GM12878 (cell line): ENCODE data around the gene NTM. TPM values are rescaled to one million over a fixed set of nuclear protein-coding genes. Genes with fewer than 3 reads are reported as not detected.

Source experiments
- ATAC-seq: fragments of 200-7000 bp; cut with Tn5 transposase; 3 replicates; pipeline ENCODE4 v1.9.1; 2020; ENCODE audit warnings: mild to moderate bottlenecking, moderate library complexity
- BruUV-seq: library from RNA; stranded (reverse); fragments of 400-500 nt; replicated peaks from 2 replicates; lab custom pipeline; 2021; lab: Mats Ljungman, UMichigan
- CTCF ChIA-PET: fragments of 300-600 bp; sonication (Branson Sonifier 250); formaldehyde crosslinking; extraction: SDS; loops from one replicate; lab custom pipeline; 2021; ENCODE audit warnings: inconsistent platforms; lab: Yijun Ruan, JAX
- POLR2A ChIA-PET: fragments of 350-600 bp; formaldehyde crosslinking; extraction: SDS; loops from one replicate; lab custom pipeline; 2021; ENCODE audit warnings: inconsistent platforms; lab: Charles Lee
- RAD21 ChIA-PET: fragments of 300-600 bp; sonication (Branson Sonifier 250); formaldehyde crosslinking; loops from one replicate; lab custom pipeline; 2023; ENCODE audit warnings: antibody characterized with exemption; ENCODE audit not compliant: unreplicated experiment; lab: Charles Lee
- SMC1A ChIA-PET: fragments of 300-600 bp; sonication (Branson Sonifier 250); formaldehyde crosslinking; loops from one replicate; lab custom pipeline; 2023; ENCODE audit not compliant: unreplicated experiment, uncharacterized antibody; lab: Charles Lee
- DNase-seq: peaks from one replicate; pipeline ENCODE4 v3.0.0-alpha.2; 2011; ENCODE audit warnings: low read depth, low spot score
- FAIRE-seq: peaks from 3 replicates; lab custom pipeline; 2011; peaks lifted over from hg19 to GRCh38; lab: Jason Lieb, UNC
- H2AFZ ChIP-seq: 2 replicates; pipeline ENCODE4 v1.6.0; 2011; ENCODE audit warnings: low read depth, low read length, control low read depth; ENCODE audit not compliant: control insufficient read depth
- H3K27ac ChIP-seq: 2 replicates; pipeline ENCODE4 v1.5.1; 2011; ENCODE audit warnings: control low read depth; ENCODE audit not compliant: control insufficient read depth, insufficient read depth
- H3K27me3 ChIP-seq, 2 experiments: replicated peaks in 1 of 2; 2 replicates each; pipeline versions ENCODE4 v1.6.0 to v1.6.1; 2011; ENCODE audit warnings: low read length in 1 of 2; ENCODE audit not compliant: control insufficient read depth in 2 of 2, insufficient read depth in 2 of 2
- H3K36me3 ChIP-seq, 2 experiments: 2 replicates each; pipeline ENCODE4 v1.5.1; 2011; ENCODE audit warnings: low read length in 1 of 2; ENCODE audit not compliant: control insufficient read depth in 2 of 2, insufficient read depth in 2 of 2
- H3K4me1 ChIP-seq: 2 replicates; pipeline ENCODE4 v1.6.1; 2011; ENCODE audit warnings: mild to moderate bottlenecking, low read length, moderate library complexity, mixed read lengths; ENCODE audit not compliant: control insufficient read depth, insufficient read depth
- H3K4me2 ChIP-seq: 2 replicates; pipeline ENCODE4 v1.6.0; 2011; ENCODE audit warnings: control low read depth; ENCODE audit not compliant: control insufficient read depth, insufficient read depth
- H3K4me3 ChIP-seq: fragments of 200-600 bp; sonication (generic); 2 replicates; pipeline ENCODE4 v1.5.1; 2016
- H3K79me2 ChIP-seq: 2 replicates; pipeline ENCODE4 v1.6.0; 2011; ENCODE audit warnings: low read length; ENCODE audit not compliant: control insufficient read depth, insufficient read depth
- H3K9ac ChIP-seq: 2 replicates; pipeline ENCODE4 v1.8.0; 2011; ENCODE audit warnings: low read length, control low read depth, mixed read lengths; ENCODE audit not compliant: control insufficient read depth, insufficient read depth
- H3K9me3 ChIP-seq: replicated peaks from 3 replicates; pipeline ENCODE4 v1.5.1; 2011; ENCODE audit warnings: mild to moderate bottlenecking, low read length; ENCODE audit not compliant: control insufficient read depth, insufficient read depth
- H4K20me1 ChIP-seq: 2 replicates; pipeline ENCODE4 v1.6.0; 2011; ENCODE audit not compliant: control insufficient read depth, insufficient read depth
- ASH2L ChIP-seq: fragments of 300-600, 200-600 bp; sonication (generic); IDR thresholded peaks from 2 replicates; pipeline ENCODE4 v1.6.1; 2017; ENCODE audit warnings: low read depth, mild to moderate bottlenecking, borderline replicate concordance
- ATF7 ChIP-seq: fragments of 450-650 bp; IDR thresholded peaks from 2 replicates; pipeline ENCODE4 v1.6.1; 2016; ENCODE audit warnings: low read depth, mild to moderate bottlenecking
- CBFB ChIP-seq: IDR thresholded peaks from 2 replicates; pipeline ENCODE4 v1.6.1; 2016; ENCODE audit warnings: antibody characterized with exemption, low read depth
- DPF2 ChIP-seq: fragments of 450-650 bp; IDR thresholded peaks from 2 replicates; pipeline ENCODE4 v1.6.1; 2017; ENCODE audit warnings: mild to moderate bottlenecking
- EED ChIP-seq: sonication (generic); IDR thresholded peaks from 2 replicates; pipeline ENCODE4 v1.6.1; 2016; ENCODE audit warnings: antibody characterized with exemption, low read depth
- GABPA ChIP-seq: IDR thresholded peaks from 2 replicates; pipeline ENCODE4 v1.6.1; 2014; ENCODE audit warnings: antibody characterized with exemption, low read depth, mild to moderate bottlenecking, inconsistent platforms
- GATAD2B ChIP-seq: fragments of 450-650 bp; conservative IDR thresholded peaks from 2 replicates; pipeline ENCODE4 v1.6.1; 2017; ENCODE audit warnings: low read depth, mild to moderate bottlenecking, moderate library complexity
- HDAC2 ChIP-seq: fragments of 200-600 bp; sonication (generic); IDR thresholded peaks from 2 replicates; pipeline ENCODE4 v1.6.1; 2017
- IKZF1 ChIP-seq: fragments of 450-650 bp; conservative IDR thresholded peaks from 2 replicates; pipeline ENCODE4 v1.6.1; 2017; ENCODE audit warnings: antibody characterized with exemption, mild to moderate bottlenecking
- JUNB ChIP-seq: IDR thresholded peaks from 2 replicates; pipeline ENCODE4 v1.6.1; 2016; ENCODE audit warnings: antibody characterized with exemption, mild to moderate bottlenecking
- KDM1A ChIP-seq: fragments of 200-600 bp; sonication (generic); IDR thresholded peaks from 2 replicates; pipeline ENCODE4 v1.6.1; 2016; ENCODE audit warnings: borderline replicate concordance
- MEF2A ChIP-seq: IDR thresholded peaks from 2 replicates; pipeline ENCODE4 v1.6.1; 2011; ENCODE audit warnings: low read depth, mild to moderate bottlenecking, low read length, moderate library complexity; ENCODE audit not compliant: insufficient read depth
- MXI1 ChIP-seq: fragments of 150-350 bp; IDR thresholded peaks from 2 replicates; pipeline ENCODE4 v1.6.1; 2011; ENCODE audit warnings: low read depth, mild to moderate bottlenecking, inconsistent platforms, low read length, improper control_type of control experiment
- NBN ChIP-seq: fragments of 450-650 bp; IDR thresholded peaks from 2 replicates; pipeline ENCODE4 v1.6.1; 2016
- POLR2A ChIP-seq: IDR thresholded peaks from 2 replicates; pipeline ENCODE4 v1.6.1; 2011; ENCODE audit warnings: low read depth, mild to moderate bottlenecking, low read length
- RB1 ChIP-seq: fragments of 450-650 bp; formaldehyde crosslinking; IDR thresholded peaks from 2 replicates; pipeline ENCODE4 v1.6.1; 2017; ENCODE audit warnings: mild to moderate bottlenecking, borderline replicate concordance
- STAT3 ChIP-seq: IDR thresholded peaks from 2 replicates; pipeline ENCODE4 v1.6.1; 2011; ENCODE audit warnings: low read depth, low read length, improper control_type of control experiment
- TARDBP ChIP-seq: IDR thresholded peaks from 2 replicates; pipeline ENCODE4 v1.6.1; 2016; ENCODE audit warnings: borderline replicate concordance
- ZNF384 ChIP-seq: IDR thresholded peaks from 2 replicates; pipeline ENCODE4 v1.6.1; 2012; ENCODE audit warnings: low read depth, mild to moderate bottlenecking, low read length, improper control_type of control experiment, borderline replicate concordance
- WGBS: methylation state at CpG from one replicate; pipeline ENCODE4 v1.1.6; 2016; ENCODE audit warnings: low lambda C conversion rate; ENCODE audit not compliant: insufficient replicate concordance, insufficient coverage; ENCODE audit errors: missing lambda C conversion rate; 5-methylcytosine and 5-hydroxymethylcytosine counted together
- in situ Hi-C: fragments of 300-500 bp; cut with MboI; formaldehyde crosslinking; loops from 9 replicates; pipeline ENCODE4 v1.14.3; 2018; ENCODE audit warnings: mixed read lengths
- intact Hi-C: fragments of 100-400 bp; cut with micrococcal nuclease; formaldehyde crosslinking; loops from one replicate; pipeline ENCODE4 v1.14.2; 2022; ENCODE audit not compliant: unreplicated experiment
- polyA plus RNA-seq, 11 experiments: library from polyadenylated mRNA; depleted of rRNA in 4 of 11; unstranded in 6 of 11; stranded (reverse) in 5 of 11; fragments of >200 nt; fragmentation: Nextera tagmentation in 4 of 11; fragmentation: Illumina TruSeq in 1 of 11; extraction: Ambion mirVana in 4 of 11; extraction: Trizol in 1 of 11; gene quantifications; 1 replicate in 1 of 11; 2 replicates in 10 of 11; pipeline versions ENCODE4 v1.2.1 to v1.2.3, GENCODE V29; 2011 to 2016; ENCODE audit warnings: inconsistent platforms in 2 of 11, missing spikeins in 2 of 11, low read depth in 1 of 11
- total RNA-seq, 4 experiments: library from RNA; depleted of rRNA in 3 of 4; stranded (reverse); fragments of >200 nt in 3 of 4; fragmentation: Illumina TruSeq in 1 of 4; extraction: Trizol in 1 of 4; gene quantifications; 2 replicates each; pipeline versions ENCODE4 v1.2.1 to v1.2.3, GENCODE V29; 2013 to 2021
- TF ChIP-seq, protein P1 (sequence below): IDR thresholded peaks from 2 replicates; pipeline ENCODE4 v1.6.1; 2011; ENCODE audit warnings: borderline replicate concordance, low read depth, mild to moderate bottlenecking, moderate library complexity, low read length; ENCODE audit not compliant: insufficient read depth, poor library complexity, severe bottlenecking
- TF ChIP-seq, protein P2 (sequence below): IDR thresholded peaks from 2 replicates; pipeline ENCODE4 v1.6.1; 2011; ENCODE audit warnings: low read depth, low read length, improper control_type of control experiment, borderline replicate concordance
- TF ChIP-seq, protein P3 (sequence below): fragments of 150-350 bp; IDR thresholded peaks from 2 replicates; pipeline ENCODE4 v1.6.1; 2014; ENCODE audit warnings: mild to moderate bottlenecking, low read depth, low read length
- TF ChIP-seq, protein P4 (sequence below): IDR thresholded peaks from 2 replicates; pipeline ENCODE4 v1.6.1; 2012; ENCODE audit warnings: low read depth, low read length, improper control_type of control experiment

Gene NTM
- total and polyA plus RNA-seq, 10 of the 15 experiments (the other 5 are each of a cell fraction or from before 2014, with no cell fraction given): not detected

DNA sequence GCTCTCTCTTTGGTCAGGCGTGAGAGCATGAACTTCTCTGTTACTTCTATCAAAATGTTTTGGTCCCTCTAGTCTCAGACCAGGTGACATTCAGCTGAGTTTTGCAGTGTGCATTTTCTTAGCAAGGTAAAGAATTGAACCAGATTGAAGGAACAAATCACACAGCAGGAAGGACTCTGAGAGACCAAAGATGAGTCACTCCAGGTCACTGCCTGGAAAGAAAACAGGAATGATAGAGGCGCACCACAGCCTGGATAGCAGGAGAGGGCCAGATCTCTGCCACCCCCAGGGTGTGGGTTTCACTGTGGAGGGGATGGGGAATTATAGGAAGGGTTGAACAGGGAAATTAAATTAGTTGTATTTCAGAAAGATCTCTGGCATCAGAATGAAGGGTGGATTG lies 788.3 kb downstream of the NTM start (continued):
- TF ChIP-seq GATAD2B (no peak), EED (no peak), CBFB (no peak), TARDBP (no peak), ASH2L (no peak), JUNB (no peak), ATF7 (no peak), RB1 (no peak)
- TF ChIP-seq, protein P1, sequence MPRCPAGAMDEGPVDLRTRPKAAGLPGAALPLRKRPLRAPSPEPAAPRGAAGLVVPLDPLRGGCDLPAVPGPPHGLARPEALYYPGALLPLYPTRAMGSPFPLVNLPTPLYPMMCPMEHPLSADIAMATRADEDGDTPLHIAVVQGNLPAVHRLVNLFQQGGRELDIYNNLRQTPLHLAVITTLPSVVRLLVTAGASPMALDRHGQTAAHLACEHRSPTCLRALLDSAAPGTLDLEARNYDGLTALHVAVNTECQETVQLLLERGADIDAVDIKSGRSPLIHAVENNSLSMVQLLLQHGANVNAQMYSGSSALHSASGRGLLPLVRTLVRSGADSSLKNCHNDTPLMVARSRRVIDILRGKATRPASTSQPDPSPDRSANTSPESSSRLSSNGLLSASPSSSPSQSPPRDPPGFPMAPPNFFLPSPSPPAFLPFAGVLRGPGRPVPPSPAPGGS: no peak

DNA sequence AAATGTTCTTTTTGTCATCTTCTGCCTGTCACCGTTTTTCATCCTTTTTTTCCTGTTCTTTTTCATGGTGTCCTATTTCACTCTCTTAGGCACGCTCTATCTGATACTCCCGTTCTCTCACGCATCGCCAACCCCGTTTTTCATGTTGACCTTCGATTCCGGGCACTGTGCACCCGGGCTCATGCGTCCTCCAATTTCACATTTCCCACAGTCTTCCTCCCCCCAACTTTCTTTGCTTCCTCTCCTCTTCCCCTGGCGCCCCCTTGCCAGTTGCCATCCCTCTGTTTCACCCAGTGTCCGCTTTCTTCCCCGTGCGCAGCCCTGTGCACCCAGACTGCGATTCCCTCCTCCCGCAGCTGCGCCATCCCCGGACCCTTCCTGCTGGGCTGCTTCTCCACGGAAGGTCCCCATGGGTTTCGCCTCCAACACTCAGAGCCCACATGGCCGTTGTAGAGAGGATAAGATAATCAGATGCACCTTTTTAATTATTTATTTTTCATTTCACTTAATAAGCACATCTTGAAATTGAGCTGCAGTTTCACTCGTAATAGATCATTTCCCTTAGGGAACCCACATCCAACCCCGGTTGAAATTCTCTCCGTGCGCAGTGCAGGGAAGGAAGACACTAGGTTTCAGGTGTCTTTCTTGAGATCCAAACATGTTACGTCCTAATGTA lies 791.1 kb downstream of the NTM start:
- H4K20me1 ChIP-seq: no peaks in the 10 kb centered on the region
- no peak for ATAC-seq
- ChIA-PET POLR2A (no interaction called here), CTCF (no interaction called here), RAD21 (interaction anchor here (0.7 to 1.2 kb wide), 2 partner anchors 95 to 293 kb away, joined by 3 read pairs; no protein-coding TSS in a partner anchor), SMC1A (no interaction called here)
- no peak for DNase-seq
- in situ Hi-C loops (no loop called here), intact Hi-C loops (no loop called here)
- H3K9ac ChIP-seq: no peak overlapping the region
- H3K4me3 ChIP-seq: no peak overlapping the region
- H3K79me2 ChIP-seq: no peaks in the 10 kb centered on the region
- no peaks in the 10 kb centered on the region for H3K9me3 ChIP-seq
- H3K4me1 ChIP-seq: no peaks in the 10 kb centered on the region
- H3K27ac ChIP-seq: no peak overlapping the region
- H3K27me3 ChIP-seq: no peaks in the 10 kb centered on the region
- WGBS: 61% methylated on average over 26 of the region's 26 CpGs
- no peak overlapping the region for H2AFZ ChIP-seq
- H3K4me2 ChIP-seq: no peak overlapping the region
- FAIRE-seq: no peak
- no peaks in the 10 kb centered on the region for H3K36me3 ChIP-seq
- no TSS peak for BruUV-seq
- TF ChIP-seq MEF2A: no peak
- no peak for TF ChIP-seq DPF2
- TF ChIP-seq, protein P2, sequence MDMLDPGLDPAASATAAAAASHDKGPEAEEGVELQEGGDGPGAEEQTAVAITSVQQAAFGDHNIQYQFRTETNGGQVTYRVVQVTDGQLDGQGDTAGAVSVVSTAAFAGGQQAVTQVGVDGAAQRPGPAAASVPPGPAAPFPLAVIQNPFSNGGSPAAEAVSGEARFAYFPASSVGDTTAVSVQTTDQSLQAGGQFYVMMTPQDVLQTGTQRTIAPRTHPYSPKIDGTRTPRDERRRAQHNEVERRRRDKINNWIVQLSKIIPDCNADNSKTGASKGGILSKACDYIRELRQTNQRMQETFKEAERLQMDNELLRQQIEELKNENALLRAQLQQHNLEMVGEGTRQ: no peak
- TF ChIP-seq HDAC2: no peak
- TF ChIP-seq, protein P3, sequence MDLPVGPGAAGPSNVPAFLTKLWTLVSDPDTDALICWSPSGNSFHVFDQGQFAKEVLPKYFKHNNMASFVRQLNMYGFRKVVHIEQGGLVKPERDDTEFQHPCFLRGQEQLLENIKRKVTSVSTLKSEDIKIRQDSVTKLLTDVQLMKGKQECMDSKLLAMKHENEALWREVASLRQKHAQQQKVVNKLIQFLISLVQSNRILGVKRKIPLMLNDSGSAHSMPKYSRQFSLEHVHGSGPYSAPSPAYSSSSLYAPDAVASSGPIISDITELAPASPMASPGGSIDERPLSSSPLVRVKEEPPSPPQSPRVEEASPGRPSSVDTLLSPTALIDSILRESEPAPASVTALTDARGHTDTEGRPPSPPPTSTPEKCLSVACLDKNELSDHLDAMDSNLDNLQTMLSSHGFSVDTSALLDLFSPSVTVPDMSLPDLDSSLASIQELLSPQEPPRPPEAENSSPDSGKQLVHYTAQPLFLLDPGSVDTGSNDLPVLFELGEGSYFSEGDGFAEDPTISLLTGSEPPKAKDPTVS: no peak
- no peak for TF ChIP-seq GABPA
- no peak for TF ChIP-seq STAT3
- TF ChIP-seq, protein P4, sequence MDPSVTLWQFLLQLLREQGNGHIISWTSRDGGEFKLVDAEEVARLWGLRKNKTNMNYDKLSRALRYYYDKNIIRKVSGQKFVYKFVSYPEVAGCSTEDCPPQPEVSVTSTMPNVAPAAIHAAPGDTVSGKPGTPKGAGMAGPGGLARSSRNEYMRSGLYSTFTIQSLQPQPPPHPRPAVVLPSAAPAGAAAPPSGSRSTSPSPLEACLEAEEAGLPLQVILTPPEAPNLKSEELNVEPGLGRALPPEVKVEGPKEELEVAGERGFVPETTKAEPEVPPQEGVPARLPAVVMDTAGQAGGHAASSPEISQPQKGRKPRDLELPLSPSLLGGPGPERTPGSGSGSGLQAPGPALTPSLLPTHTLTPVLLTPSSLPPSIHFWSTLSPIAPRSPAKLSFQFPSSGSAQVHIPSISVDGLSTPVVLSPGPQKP: no peak
- no peak for TF ChIP-seq POLR2A
- no peak for TF ChIP-seq IKZF1
- no peak for TF ChIP-seq NBN
- TF ChIP-seq KDM1A: no peak
- TF ChIP-seq MXI1: no peak
- TF ChIP-seq ZNF384: no peak
